Measurements from ENCODE around the gene SLIT1. TPM values are rescaled to one million over a fixed set of nuclear protein-coding genes. Genes with fewer than 3 reads are reported as not detected.
A peak's percentile ranks its signal among the peaks of the same experiment; 100 is the strongest.

SLIT1 gene
- total RNA-seq, 6 experiments from 2014 or later = 0.04 to 0.29 (median 0.12) TPM; not detected in 1

GRCh38 chr10:97119058-97119745 is 66.6 kb downstream of the SLIT1 start:
- H3K9me3 ChIP-seq = no peaks in the 10 kb centered on the region
- no peak for DNase-seq
- H3K27me3 ChIP-seq = no peaks in the 10 kb centered on the region
- H3K36me3 ChIP-seq = no peaks in the 10 kb centered on the region
- intact Hi-C loops (cut with DNase I) = no loop called here
- H3K4me3 ChIP-seq = no peak overlapping the region
- ATAC-seq = no peak
- no peak overlapping the region for H3K27ac ChIP-seq
- TF ChIP-seq CTCF (IDR thresholded peaks at IDR 0.05) (no peak), POLR2A (IDR thresholded peaks at IDR 0.05) (no peak)
- WGBS (ENCODE audit: insufficient coverage, low coverage, low lambda C conversion rate, missing lambda C conversion rate) = 55% methylated on average over 4 of the region's 20 CpGs
- H3K4me1 ChIP-seq = no peaks in the 10 kb centered on the region

- Histone ChIP-seq H3K4me1 (no peaks in the 10 kb centered on the region), H3K4me3 (no peak overlapping the region), H3K27me3 (no peaks in the 10 kb centered on the region), H3K9me3 (no peaks in the 10 kb centered on the region), H3K36me3 (no peaks in the 10 kb centered on the region), H3K27ac (no peak overlapping the region)
- DNase-seq (no peak), ATAC-seq (peak; percentile 50 to 70 (median 62))
- intact Hi-C loops (cut with DNase I) = no loop called here
- 61% methylated on average over 3 of the region's 3 CpGs for WGBS (ENCODE audit: insufficient coverage, low coverage, low lambda C conversion rate, missing lambda C conversion rate)
- no peak for TF ChIP-seq POLR2A (IDR thresholded peaks at IDR 0.05)
- peak; percentile 36 to 49 (median 44) for TF ChIP-seq CTCF (IDR thresholded peaks at IDR 0.05)
Observed at GRCh38 chr10:97117372-97117771, 68.4 kb downstream of the SLIT1 start.

GRCh38 chr10:97116462-97117162 is 69.1 kb downstream of the SLIT1 start:
- Histone ChIP-seq H3K27me3 (no peaks in the 10 kb centered on the region), H3K4me3 (no peak overlapping the region), H3K36me3 (no peaks in the 10 kb centered on the region), H3K4me1 (no peaks in the 10 kb centered on the region), H3K9me3 (no peaks in the 10 kb centered on the region), H3K27ac (no peak overlapping the region)
- TF ChIP-seq CTCF (IDR thresholded peaks at IDR 0.05) (no peak), POLR2A (IDR thresholded peaks at IDR 0.05) (no peak)
- intact Hi-C loops (cut with DNase I) = no loop called here
- DNase-seq (no peak), ATAC-seq (no peak)
- 100% methylated on average over 1 of the region's 7 CpGs for whole genome bisulfite sequencing (ENCODE audit: insufficient coverage, low coverage, low lambda C conversion rate, missing lambda C conversion rate)

GRCh38 chr10:97115846-97116245 is 69.9 kb downstream of the SLIT1 start:
- Histone ChIP-seq H3K27ac (no peak overlapping the region), H3K9me3 (no peaks in the 10 kb centered on the region), H3K4me3 (no peak overlapping the region), H3K27me3 (no peaks in the 10 kb centered on the region), H3K4me1 (no peaks in the 10 kb centered on the region), H3K36me3 (no peaks in the 10 kb centered on the region)
- ATAC-seq = no peak
- WGBS (ENCODE audit: insufficient coverage, low coverage, low lambda C conversion rate, missing lambda C conversion rate) = 29% methylated on average over 2 of the region's 2 CpGs
- intact Hi-C loops (cut with DNase I) = no loop called here
- no peak for DNase-seq
- TF ChIP-seq CTCF (IDR thresholded peaks at IDR 0.05) (no peak), POLR2A (IDR thresholded peaks at IDR 0.05) (no peak)
